Memory B cell (primary cell): ENCODE measurements around the gene CCDC171.

Experiments
- ATAC-seq: fragments of 150-1000 bp; cut with Tn5 transposase; 2 replicates; pipeline ENCODE4 v1.10.0; 2021; ENCODE audit warnings: low read depth, mild to moderate bottlenecking, moderate library complexity
- DNase-seq, 2 donors: peaks; one replicate each; pipeline ENCODE4 v3.0.0; 2022; ENCODE audit warnings: low spot score in 2 of 2
- H3K27ac Mint-ChIP-seq: one replicate; pipeline ENCODE4 v1.8.0; 2022; ENCODE audit warnings: mild to moderate bottlenecking, moderate library complexity, mixed read lengths
- H3K27me3 Mint-ChIP-seq: one replicate; pipeline ENCODE4 v1.8.0; 2022; ENCODE audit warnings: mixed read lengths
- H3K36me3 Mint-ChIP-seq: one replicate; pipeline ENCODE4 v1.8.0; 2022; ENCODE audit warnings: mild to moderate bottlenecking, mixed read lengths
- H3K4me1 Mint-ChIP-seq: one replicate; pipeline ENCODE4 v1.8.0; 2022; ENCODE audit warnings: mixed read lengths
- H3K4me3 Mint-ChIP-seq: one replicate; pipeline ENCODE4 v1.8.0; 2022; ENCODE audit warnings: mild to moderate bottlenecking, moderate library complexity, mixed read lengths
- H3K9me3 Mint-ChIP-seq: one replicate; pipeline ENCODE4 v1.8.0; 2022; ENCODE audit warnings: mixed read lengths

Gene CCDC171

GRCh38 chr9:15735083-15735857 is 182.4 kb downstream of the CCDC171 start:
- DNase-seq (no peak), ATAC-seq (no peak)
- Mint-ChIP-seq H3K36me3 (peaks cover 4% of the 10 kb centered on the region), H3K27ac (no peak overlapping the region), H3K27me3 (no peaks in the 10 kb centered on the region), H3K4me1 (no peaks in the 10 kb centered on the region), H3K9me3 (no peaks in the 10 kb centered on the region), H3K4me3 (no peak overlapping the region)

- DNase-seq = no peak
- Mint-ChIP-seq H3K27me3 (no peaks in the 10 kb centered on the region), H3K4me1 (no peaks in the 10 kb centered on the region), H3K27ac (no peak overlapping the region), H3K36me3 (peaks cover 4% of the 10 kb centered on the region), H3K4me3 (no peak overlapping the region), H3K9me3 (no peaks in the 10 kb centered on the region)
- ATAC-seq = no peak
Measured at GRCh38 chr9:15736569-15736968, 183.7 kb downstream of the CCDC171 start.

GRCh38 chr9:15738011-15738410 is 185.2 kb downstream of the CCDC171 start:
- DNase-seq = no peak
- no peaks in the 10 kb centered on the region for H3K27me3 Mint-ChIP-seq
- H3K4me1 Mint-ChIP-seq = no peaks in the 10 kb centered on the region
- H3K36me3 Mint-ChIP-seq = no peaks in the 10 kb centered on the region
- no peak overlapping the region for H3K4me3 Mint-ChIP-seq
- ATAC-seq = no peak
- H3K9me3 Mint-ChIP-seq = no peaks in the 10 kb centered on the region
- no peak overlapping the region for H3K27ac Mint-ChIP-seq

- Mint-ChIP-seq H3K4me1 (no peaks in the 10 kb centered on the region), H3K4me3 (no peak overlapping the region), H3K27me3 (no peaks in the 10 kb centered on the region)
Measured at GRCh38 chr9:15741015-15741414, 188.2 kb downstream of the CCDC171 start.

GRCh38 chr9:15743512-15743911 is 190.7 kb downstream of the CCDC171 start:
- no peaks in the 10 kb centered on the region for H3K4me1 Mint-ChIP-seq
- H3K27me3 Mint-ChIP-seq = no peaks in the 10 kb centered on the region
- no peak overlapping the region for H3K27ac Mint-ChIP-seq
- no peak for ATAC-seq
- no peak for DNase-seq
- no peak overlapping the region for H3K4me3 Mint-ChIP-seq
- H3K36me3 Mint-ChIP-seq = peaks cover 14% of the 10 kb centered on the region
- H3K9me3 Mint-ChIP-seq = peaks cover 3% of the 10 kb centered on the region

More at GRCh38 chr9:15741015-15741414, 188.2 kb downstream of the CCDC171 start:
- H3K27ac Mint-ChIP-seq = no peak overlapping the region
- no peaks in the 10 kb centered on the region for H3K9me3 Mint-ChIP-seq
- DNase-seq (no peak), ATAC-seq (no peak)
- H3K36me3 Mint-ChIP-seq = peaks cover 3% of the 10 kb centered on the region

- no peak overlapping the region for H3K27ac Mint-ChIP-seq
- peaks cover 14% of the 10 kb centered on the region for H3K36me3 Mint-ChIP-seq
Measured at GRCh38 chr9:15744196-15744595, 191.4 kb downstream of the CCDC171 start.

GRCh38 chr9:15746905-15747304 is 194.1 kb downstream of the CCDC171 start:
- no peak overlapping the region for H3K4me3 Mint-ChIP-seq
- no peak overlapping the region for H3K27ac Mint-ChIP-seq
- no peaks in the 10 kb centered on the region for H3K27me3 Mint-ChIP-seq
- ATAC-seq (no peak), DNase-seq (no peak)
- H3K9me3 Mint-ChIP-seq = peaks cover 5% of the 10 kb centered on the region
- H3K36me3 Mint-ChIP-seq = peaks cover 14% of the 10 kb centered on the region
- no peaks in the 10 kb centered on the region for H3K4me1 Mint-ChIP-seq

More at GRCh38 chr9:15744196-15744595, 191.4 kb downstream of the CCDC171 start:
- DNase-seq = no peak
- H3K4me3 Mint-ChIP-seq = no peak overlapping the region
- peaks cover 5% of the 10 kb centered on the region for H3K9me3 Mint-ChIP-seq
- H3K27me3 Mint-ChIP-seq = no peaks in the 10 kb centered on the region
- no peaks in the 10 kb centered on the region for H3K4me1 Mint-ChIP-seq
- no peak for ATAC-seq

- H3K36me3 Mint-ChIP-seq = no peaks in the 10 kb centered on the region
Measured at GRCh38 chr9:15755660-15756059, 202.8 kb downstream of the CCDC171 start.

GRCh38 chr9:15761551-15761950 is 208.7 kb downstream of the CCDC171 start:
- DNase-seq (no peak), ATAC-seq (no peak)
- Mint-ChIP-seq H3K4me3 (no peak overlapping the region), H3K27me3 (no peaks in the 10 kb centered on the region), H3K27ac (no peak overlapping the region), H3K36me3 (no peaks in the 10 kb centered on the region), H3K4me1 (no peaks in the 10 kb centered on the region), H3K9me3 (no peaks in the 10 kb centered on the region)

More at GRCh38 chr9:15755660-15756059, 202.8 kb downstream of the CCDC171 start:
- no peaks in the 10 kb centered on the region for H3K27me3 Mint-ChIP-seq
- no peaks in the 10 kb centered on the region for H3K4me1 Mint-ChIP-seq
- H3K27ac Mint-ChIP-seq = no peak overlapping the region
- ATAC-seq = no peak
- H3K9me3 Mint-ChIP-seq = no peaks in the 10 kb centered on the region
- no peak for DNase-seq
- H3K4me3 Mint-ChIP-seq = no peak overlapping the region

- ATAC-seq (no peak), DNase-seq (no peak)
- Mint-ChIP-seq H3K9me3 (no peaks in the 10 kb centered on the region), H3K4me3 (no peak overlapping the region), H3K27me3 (no peaks in the 10 kb centered on the region), H3K27ac (no peak overlapping the region), H3K4me1 (no peaks in the 10 kb centered on the region), H3K36me3 (no peaks in the 10 kb centered on the region)
Measured at GRCh38 chr9:15763371-15763770, 210.5 kb downstream of the CCDC171 start.

GRCh38 chr9:15764131-15764530 is 211.3 kb downstream of the CCDC171 start:
- DNase-seq (no peak), ATAC-seq (no peak)
- Mint-ChIP-seq H3K27ac (no peak overlapping the region), H3K4me1 (no peaks in the 10 kb centered on the region), H3K27me3 (no peaks in the 10 kb centered on the region), H3K4me3 (no peak overlapping the region), H3K9me3 (no peaks in the 10 kb centered on the region), H3K36me3 (no peaks in the 10 kb centered on the region)

- no peak overlapping the region for H3K27ac Mint-ChIP-seq
- no peaks in the 10 kb centered on the region for H3K4me1 Mint-ChIP-seq
- DNase-seq (no peak), ATAC-seq (no peak)
- H3K4me3 Mint-ChIP-seq = no peak overlapping the region
- no peaks in the 10 kb centered on the region for H3K27me3 Mint-ChIP-seq
- H3K9me3 Mint-ChIP-seq = no peaks in the 10 kb centered on the region
- peaks cover 2% of the 10 kb centered on the region for H3K36me3 Mint-ChIP-seq
Measured at GRCh38 chr9:15769547-15769946, 216.7 kb downstream of the CCDC171 start.

- Mint-ChIP-seq H3K9me3 (no peaks in the 10 kb centered on the region), H3K27me3 (no peaks in the 10 kb centered on the region), H3K4me3 (no peak overlapping the region), H3K36me3 (no peaks in the 10 kb centered on the region), H3K4me1 (no peaks in the 10 kb centered on the region), H3K27ac (no peak overlapping the region)
- no peak for DNase-seq
- no peak for ATAC-seq
Measured at GRCh38 chr9:15778861-15779260, 226.0 kb downstream of the CCDC171 start.

GRCh38 chr9:15782106-15782505 is 229.3 kb downstream of the CCDC171 start:
- Mint-ChIP-seq H3K27ac (no peak overlapping the region), H3K4me3 (no peak overlapping the region), H3K4me1 (no peaks in the 10 kb centered on the region), H3K36me3 (no peaks in the 10 kb centered on the region), H3K9me3 (no peaks in the 10 kb centered on the region), H3K27me3 (no peaks in the 10 kb centered on the region)
- DNase-seq (no peak), ATAC-seq (no peak)

GRCh38 chr9:15785584-15785983 is 232.7 kb downstream of the CCDC171 start:
- no peak for ATAC-seq

More at GRCh38 chr9:15785584-15785983, 232.7 kb downstream of the CCDC171 start:
- Mint-ChIP-seq H3K4me3 (no peak overlapping the region), H3K36me3 (no peaks in the 10 kb centered on the region), H3K27me3 (no peaks in the 10 kb centered on the region), H3K9me3 (no peaks in the 10 kb centered on the region), H3K27ac (no peak overlapping the region), H3K4me1 (no peaks in the 10 kb centered on the region)
- DNase-seq = no peak
